Endodermal cell (in vitro differentiated cells): ENCODE results near the gene DUSP16. TPM values are rescaled to one million over a fixed set of nuclear protein-coding genes. Genes with fewer than 3 reads are reported as not detected.

Experiments
- DNase-seq: peaks from one replicate; pipeline ENCODE4 v3.0.0-alpha.2; 2017
- H3K27ac ChIP-seq: 2 replicates; pipeline ENCODE4 v1.5.1; 2013; ENCODE audit warnings: mild to moderate bottlenecking, low read depth, low read length, moderate library complexity
- H3K27me3 ChIP-seq: 2 replicates; pipeline ENCODE4 v1.6.1; 2013; ENCODE audit warnings: mild to moderate bottlenecking, low read length, moderate library complexity; ENCODE audit not compliant: insufficient read depth, control insufficient read depth, poor library complexity, severe bottlenecking
- H3K36me3 ChIP-seq: 2 replicates; pipeline ENCODE4 v1.7.0; 2013; ENCODE audit warnings: mild to moderate bottlenecking, low read length, moderate library complexity; ENCODE audit not compliant: control insufficient read depth, insufficient read depth
- H3K4me1 ChIP-seq: one replicate; pipeline ENCODE4 v1.7.0; 2013; ENCODE audit warnings: low read length; ENCODE audit not compliant: control insufficient read depth, insufficient read depth
- H3K4me3 ChIP-seq: 2 replicates; pipeline ENCODE4 v1.5.1; 2013; ENCODE audit warnings: mild to moderate bottlenecking, low read length, moderate library complexity
- H3K9ac ChIP-seq: 2 replicates; pipeline ENCODE4 v1.6.1; 2013; ENCODE audit warnings: mild to moderate bottlenecking, low read length, moderate library complexity; ENCODE audit not compliant: poor library complexity, severe bottlenecking; ENCODE audit errors: extremely low read depth
- H3K9me3 ChIP-seq: 2 replicates; pipeline ENCODE4 v1.6.1; 2013; ENCODE audit warnings: mild to moderate bottlenecking, low read length, moderate library complexity; ENCODE audit not compliant: control insufficient read depth
- H3K27ac Mint-ChIP-seq: 2 replicates; pipeline ENCODE4 v1.8.0; 2020; ENCODE audit warnings: mixed read lengths
- H3K27me3 Mint-ChIP-seq: 2 replicates; pipeline ENCODE4 v1.8.0; 2021; ENCODE audit warnings: mild to moderate bottlenecking, mixed read lengths; ENCODE audit not compliant: insufficient read depth
- H3K36me3 Mint-ChIP-seq: 2 replicates; pipeline ENCODE4 v1.8.0; 2020; ENCODE audit warnings: low read depth, mixed read lengths
- H3K4me1 Mint-ChIP-seq: 2 replicates; pipeline ENCODE4 v1.8.0; 2020; ENCODE audit warnings: mixed read lengths
- H3K4me3 Mint-ChIP-seq: 2 replicates; pipeline ENCODE4 v1.8.0; 2020; ENCODE audit warnings: mild to moderate bottlenecking, moderate library complexity, mixed read lengths
- H3K9me3 Mint-ChIP-seq: 2 replicates; pipeline ENCODE4 v1.8.0; 2020; ENCODE audit warnings: mild to moderate bottlenecking, mixed read lengths
- WGBS, 2 experiments: methylation state at CpG; one replicate each; pipeline versions ENCODE4 v1.1.5 to v1.1.7; 2013; ENCODE audit warnings: missing lambda C conversion rate in 2 of 2, mixed read lengths in 1 of 2; ENCODE audit not compliant: insufficient coverage in 1 of 2, insufficient read length in 1 of 2; 5-methylcytosine and 5-hydroxymethylcytosine counted together
- total RNA-seq, 2 donors: library from RNA; stranded (reverse); fragmentation: NEBNext Ultra II Directional in 1 of 2; extraction: Animal tissue kit (Norgen Biotek cat#: 25700) in 1 of 2; gene quantifications; 2 replicates in 1 of 2; 3 replicates in 1 of 2; pipeline ENCODE4 v1.2.1, GENCODE V29; 2021
- TF ChIP-seq, protein P1 (sequence below): fragments of 200-600 bp; sonication (generic); conservative IDR thresholded peaks from 2 replicates; pipeline ENCODE4 v1.5.0; 2021; ENCODE audit warnings: antibody characterized with exemption, mild to moderate bottlenecking

Gene DUSP16
- total RNA-seq, 2 donors from 2014 or later, result 28.1 to 42.5 TPM

GRCh38 chr12:12443431-12443878 is 119.2 kb downstream of the DUSP16 start:
- no peak for DNase-seq
- no peak overlapping the region for H3K27ac Mint-ChIP-seq
- TF ChIP-seq, protein P1, sequence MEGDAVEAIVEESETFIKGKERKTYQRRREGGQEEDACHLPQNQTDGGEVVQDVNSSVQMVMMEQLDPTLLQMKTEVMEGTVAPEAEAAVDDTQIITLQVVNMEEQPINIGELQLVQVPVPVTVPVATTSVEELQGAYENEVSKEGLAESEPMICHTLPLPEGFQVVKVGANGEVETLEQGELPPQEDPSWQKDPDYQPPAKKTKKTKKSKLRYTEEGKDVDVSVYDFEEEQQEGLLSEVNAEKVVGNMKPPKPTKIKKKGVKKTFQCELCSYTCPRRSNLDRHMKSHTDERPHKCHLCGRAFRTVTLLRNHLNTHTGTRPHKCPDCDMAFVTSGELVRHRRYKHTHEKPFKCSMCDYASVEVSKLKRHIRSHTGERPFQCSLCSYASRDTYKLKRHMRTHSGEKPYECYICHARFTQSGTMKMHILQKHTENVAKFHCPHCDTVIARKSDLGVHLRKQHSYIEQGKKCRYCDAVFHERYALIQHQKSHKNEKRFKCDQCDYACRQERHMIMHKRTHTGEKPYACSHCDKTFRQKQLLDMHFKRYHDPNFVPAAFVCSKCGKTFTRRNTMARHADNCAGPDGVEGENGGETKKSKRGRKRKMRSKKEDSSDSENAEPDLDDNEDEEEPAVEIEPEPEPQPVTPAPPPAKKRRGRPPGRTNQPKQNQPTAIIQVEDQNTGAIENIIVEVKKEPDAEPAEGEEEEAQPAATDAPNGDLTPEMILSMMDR, result no peak
- peaks cover 7% of the 10 kb centered on the region for H3K4me1 Mint-ChIP-seq
- H3K9me3 Mint-ChIP-seq, result no peaks in the 10 kb centered on the region
- no peaks in the 10 kb centered on the region for H3K27me3 Mint-ChIP-seq
- WGBS, 2 experiments, result 90 to 97% methylated on average over 3 to 5 of the region's 5 CpGs
- H3K4me3 Mint-ChIP-seq, result no peak overlapping the region
- Histone ChIP-seq H3K27me3 (no peaks in the 10 kb centered on the region), H3K27ac (no peak overlapping the region), H3K9me3 (no peaks in the 10 kb centered on the region), H3K9ac (no peak overlapping the region), H3K4me1 (no peaks in the 10 kb centered on the region), H3K4me3 (no peak overlapping the region), H3K36me3 (no peaks in the 10 kb centered on the region)
- H3K36me3 Mint-ChIP-seq, result peaks cover 2% of the 10 kb centered on the region

- no peak overlapping the region for H3K27ac ChIP-seq
- TF ChIP-seq, protein P1, result no peak
- no peaks in the 10 kb centered on the region for H3K27me3 ChIP-seq
- H3K9ac ChIP-seq, result no peak overlapping the region
- H3K4me3 ChIP-seq, result no peak overlapping the region
- 91 to 97% methylated on average over 3 to 5 of the region's 5 CpGs for WGBS, 2 experiments
- H3K36me3 ChIP-seq, result no peaks in the 10 kb centered on the region
- H3K36me3 Mint-ChIP-seq, result peaks cover 2% of the 10 kb centered on the region
- H3K27ac Mint-ChIP-seq, result no peak overlapping the region
- no peaks in the 10 kb centered on the region for H3K4me1 ChIP-seq
- DNase-seq, result no peak
- no peaks in the 10 kb centered on the region for H3K27me3 Mint-ChIP-seq
- no peaks in the 10 kb centered on the region for H3K9me3 Mint-ChIP-seq
- H3K4me3 Mint-ChIP-seq, result no peak overlapping the region
- peaks cover 7% of the 10 kb centered on the region for H3K4me1 Mint-ChIP-seq
- H3K9me3 ChIP-seq, result no peaks in the 10 kb centered on the region
Observed at GRCh38 chr12:12442548-12443071, 120.1 kb downstream of the DUSP16 start.

- Mint-ChIP-seq H3K4me3 (no peak overlapping the region), H3K27me3 (no peaks in the 10 kb centered on the region), H3K4me1 (peaks cover 7% of the 10 kb centered on the region), H3K27ac (no peak overlapping the region), H3K36me3 (peaks cover 7% of the 10 kb centered on the region), H3K9me3 (no peaks in the 10 kb centered on the region)
- no peak for DNase-seq
- no peaks in the 10 kb centered on the region for H3K27me3 ChIP-seq
- whole genome bisulfite sequencing, 2 experiments, result 90 to 93% methylated on average over 4 of the region's 4 CpGs
- no peak overlapping the region for H3K4me3 ChIP-seq
- TF ChIP-seq, protein P1, result no peak
- H3K27ac ChIP-seq, result no peak overlapping the region
- H3K4me1 ChIP-seq, result no peaks in the 10 kb centered on the region
- no peaks in the 10 kb centered on the region for H3K36me3 ChIP-seq
- H3K9ac ChIP-seq, result no peak overlapping the region
- H3K9me3 ChIP-seq, result no peaks in the 10 kb centered on the region
Observed at GRCh38 chr12:12441843-12442461, 120.7 kb downstream of the DUSP16 start.
